ENCODE results near the gene DHRS11. TPM values are rescaled to one million over a fixed set of nuclear protein-coding genes. Genes with fewer than 3 reads are reported as not detected.

The DHRS11 gene
- total RNA-seq, 2 donors from 2014 or later = 8.0 to 8.2 TPM

DNA sequence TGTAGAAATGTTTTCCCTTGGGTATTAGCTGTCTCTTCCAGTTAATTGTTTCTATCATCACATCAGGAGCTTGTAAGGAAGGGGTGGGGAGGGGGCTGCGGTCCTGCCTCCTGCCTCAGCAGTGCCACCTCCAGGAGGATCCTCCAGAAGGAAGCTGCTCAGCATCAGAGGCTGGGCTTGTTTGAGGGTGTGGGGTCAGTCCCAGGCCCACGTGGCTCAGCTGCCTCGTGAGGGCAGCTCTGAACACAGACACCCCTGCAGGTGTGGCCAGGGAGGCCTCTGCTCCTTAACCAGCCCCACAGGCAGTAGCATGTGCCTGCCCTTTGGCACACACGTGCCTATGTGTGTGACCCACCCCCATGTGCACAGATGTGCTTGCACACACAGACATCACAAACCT is 56.0 kb downstream of the DHRS11 start:
- peaks cover 18% of the 10 kb centered on the region for H3K27me3 ChIP-seq (replicated peaks; ENCODE audit: insufficient read depth)
- TF ChIP-seq POLR2AphosphoS5 (IDR thresholded peaks at IDR 0.05) = no peak
- TF ChIP-seq, protein P1, sequence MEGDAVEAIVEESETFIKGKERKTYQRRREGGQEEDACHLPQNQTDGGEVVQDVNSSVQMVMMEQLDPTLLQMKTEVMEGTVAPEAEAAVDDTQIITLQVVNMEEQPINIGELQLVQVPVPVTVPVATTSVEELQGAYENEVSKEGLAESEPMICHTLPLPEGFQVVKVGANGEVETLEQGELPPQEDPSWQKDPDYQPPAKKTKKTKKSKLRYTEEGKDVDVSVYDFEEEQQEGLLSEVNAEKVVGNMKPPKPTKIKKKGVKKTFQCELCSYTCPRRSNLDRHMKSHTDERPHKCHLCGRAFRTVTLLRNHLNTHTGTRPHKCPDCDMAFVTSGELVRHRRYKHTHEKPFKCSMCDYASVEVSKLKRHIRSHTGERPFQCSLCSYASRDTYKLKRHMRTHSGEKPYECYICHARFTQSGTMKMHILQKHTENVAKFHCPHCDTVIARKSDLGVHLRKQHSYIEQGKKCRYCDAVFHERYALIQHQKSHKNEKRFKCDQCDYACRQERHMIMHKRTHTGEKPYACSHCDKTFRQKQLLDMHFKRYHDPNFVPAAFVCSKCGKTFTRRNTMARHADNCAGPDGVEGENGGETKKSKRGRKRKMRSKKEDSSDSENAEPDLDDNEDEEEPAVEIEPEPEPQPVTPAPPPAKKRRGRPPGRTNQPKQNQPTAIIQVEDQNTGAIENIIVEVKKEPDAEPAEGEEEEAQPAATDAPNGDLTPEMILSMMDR (IDR thresholded peaks at IDR 0.05) = no peak
- no peak for TF ChIP-seq POLR2A (IDR thresholded peaks at IDR 0.05)
- 39% methylated on average over 4 of the region's 4 CpGs for WGBS

GRCh38 chr17:36650096-36650775 is 58.6 kb downstream of the DHRS11 start:
- H3K36me3 ChIP-seq = no peaks in the 10 kb centered on the region
- intact Hi-C loops (cut with DNase I) = no loop called here
- H3K9me3 ChIP-seq = no peaks in the 10 kb centered on the region
- TF ChIP-seq, protein P1 (IDR thresholded peaks at IDR 0.05) = no peak
- TF ChIP-seq POLR2A (IDR thresholded peaks at IDR 0.05) = no peak
- peaks cover 9% of the 10 kb centered on the region for H3K27me3 ChIP-seq (replicated peaks; ENCODE audit: insufficient read depth)
- no peak overlapping the region for H3K27ac ChIP-seq
- WGBS = 40% methylated on average over 9 of the region's 9 CpGs
- no peaks in the 10 kb centered on the region for H3K4me1 ChIP-seq (replicated peaks)
- no peak overlapping the region for H3K4me3 ChIP-seq
- no peak for DNase-seq (ENCODE audit: low spot score)

More for the DNA sequence above, 56.0 kb downstream of the DHRS11 start:
- DNase-seq (ENCODE audit: low spot score) = no peak
- H3K4me1 ChIP-seq (replicated peaks) = no peaks in the 10 kb centered on the region
- no peaks in the 10 kb centered on the region for H3K36me3 ChIP-seq
- no peak overlapping the region for H3K4me3 ChIP-seq
- H3K9me3 ChIP-seq = no peaks in the 10 kb centered on the region
- H3K27ac ChIP-seq = no peak overlapping the region
- intact Hi-C loops (cut with DNase I) = no loop called here

Other genes with a start within 250 kb of the DHRS11 start
- under 1 TPM in 1 of 2 donors, not detected in 1; 0.91 TPM for gene TBC1D3H, start 203.4 kb upstream of the DHRS11 start, total RNA-seq
- gene ZNHIT3, start 105.2 kb upstream of the DHRS11 start, total RNA-seq = 10 to 100 TPM; 29.1 to 36.9 TPM
- 10 to 100 TPM; 49.4 to 56.4 TPM for gene MYO19, start 57.0 kb upstream of the DHRS11 start, total RNA-seq
- 1 to 10 TPM; 6.4 to 7.1 TPM for gene PIGW, start 56.9 kb upstream of the DHRS11 start, total RNA-seq
- gene GGNBP2, start 47.0 kb upstream of the DHRS11 start, total RNA-seq = 10 to 100 TPM; 34.8 to 71.7 TPM
- 10 to 100 TPM in 1 of 2 donors, 1 to 10 TPM in 1; 7.8 to 10.2 TPM for gene MRM1, start 9.7 kb downstream of the DHRS11 start, total RNA-seq